ENCODE results near the gene TRIM36.

Gene TRIM36

DNA sequence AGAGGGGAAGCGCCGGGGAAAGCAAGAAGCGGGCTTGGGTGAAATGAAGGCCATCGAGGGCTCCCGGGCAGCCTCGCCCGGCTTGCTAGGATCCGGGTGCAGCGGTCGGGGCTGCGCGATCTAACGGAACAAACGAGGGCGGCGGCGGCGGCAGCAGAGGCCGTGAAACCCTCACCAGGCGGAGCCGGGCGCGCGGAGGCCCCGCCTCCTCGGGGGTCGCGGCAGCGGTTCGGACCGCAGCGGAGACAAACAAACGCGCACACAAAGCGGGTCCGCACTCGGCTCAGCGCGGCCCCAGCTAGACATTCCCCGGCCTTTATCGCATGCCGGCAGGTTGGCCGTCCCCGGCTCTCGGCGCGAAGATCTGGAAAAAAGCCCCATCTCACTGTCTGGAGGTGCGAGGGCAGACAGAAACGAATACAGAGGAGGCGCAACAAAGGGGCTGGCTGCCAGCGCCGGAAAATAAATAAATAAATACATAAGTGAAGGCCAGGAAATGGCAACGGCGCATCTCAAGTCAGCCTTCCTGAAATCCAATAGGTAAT lies 10.5 kb upstream of the TRIM36 start:
- DNase-seq (ENCODE audit: low spot score in 2 of 2) (peak; percentile 20 to 51), ATAC-seq (ENCODE audit: low read depth) (peak; percentile 65)
- Mint-ChIP-seq H3K36me3 (peaks cover 1% of the 10 kb centered on the region), H3K27ac (peak overlapping the region; percentile 12), H3K4me1 (peaks cover 4% of the 10 kb centered on the region), H3K9me3 (peaks cover 2% of the 10 kb centered on the region), H3K4me3 (peak overlapping the region; percentile 76), H3K27me3 (peaks cover 39% of the 10 kb centered on the region)

GRCh38 chr5:115179394-115180164 lies 9.9 kb upstream of the TRIM36 start:
- Mint-ChIP-seq H3K9me3 (peaks cover 2% of the 10 kb centered on the region), H3K36me3 (peaks cover 1% of the 10 kb centered on the region), H3K27ac (peak overlapping the region; percentile 12), H3K27me3 (peaks cover 36% of the 10 kb centered on the region), H3K4me1 (peaks cover 4% of the 10 kb centered on the region), H3K4me3 (peak overlapping the region; percentile 76)
- peak; percentile 26 for ATAC-seq (ENCODE audit: low read depth)
- no peak for DNase-seq (ENCODE audit: low spot score in 2 of 2)

- Mint-ChIP-seq H3K27me3 (peaks cover 33% of the 10 kb centered on the region), H3K4me1 (peaks cover 4% of the 10 kb centered on the region), H3K4me3 (peak overlapping the region; percentile 76), H3K36me3 (peaks cover 1% of the 10 kb centered on the region), H3K9me3 (peaks cover 2% of the 10 kb centered on the region), H3K27ac (no peak overlapping the region)
- DNase-seq (ENCODE audit: low spot score in 2 of 2) (no peak), ATAC-seq (ENCODE audit: low read depth) (no peak)
Observed at GRCh38 chr5:115179030-115179393, 9.3 kb upstream of the TRIM36 start.

GRCh38 chr5:115170929-115171510 lies 1.3 kb upstream of the TRIM36 start:
- Mint-ChIP-seq H3K27ac (peak overlapping the region; percentile 22), H3K27me3 (peaks cover 18% of the 10 kb centered on the region), H3K36me3 (peaks cover 5% of the 10 kb centered on the region), H3K9me3 (peaks cover 9% of the 10 kb centered on the region), H3K4me3 (peak overlapping the region; percentile 92), H3K4me1 (peaks cover 3% of the 10 kb centered on the region)
- ATAC-seq (ENCODE audit: low read depth) (no peak), DNase-seq (ENCODE audit: low spot score in 2 of 2) (no peak)

GRCh38 chr5:115170134-115170928 lies 623 bp upstream of the TRIM36 start:
- DNase-seq (ENCODE audit: low spot score in 2 of 2) (peak; percentile 32 to 35), ATAC-seq (ENCODE audit: low read depth) (peak; percentile 43)
- peak overlapping the region; percentile 92 for H3K4me3 Mint-ChIP-seq
- peaks cover 9% of the 10 kb centered on the region for H3K9me3 Mint-ChIP-seq
- H3K4me1 Mint-ChIP-seq: peaks cover 3% of the 10 kb centered on the region
- peaks cover 18% of the 10 kb centered on the region for H3K27me3 Mint-ChIP-seq
- peak overlapping the region; percentile 22 for H3K27ac Mint-ChIP-seq
- peaks cover 5% of the 10 kb centered on the region for H3K36me3 Mint-ChIP-seq

DNA sequence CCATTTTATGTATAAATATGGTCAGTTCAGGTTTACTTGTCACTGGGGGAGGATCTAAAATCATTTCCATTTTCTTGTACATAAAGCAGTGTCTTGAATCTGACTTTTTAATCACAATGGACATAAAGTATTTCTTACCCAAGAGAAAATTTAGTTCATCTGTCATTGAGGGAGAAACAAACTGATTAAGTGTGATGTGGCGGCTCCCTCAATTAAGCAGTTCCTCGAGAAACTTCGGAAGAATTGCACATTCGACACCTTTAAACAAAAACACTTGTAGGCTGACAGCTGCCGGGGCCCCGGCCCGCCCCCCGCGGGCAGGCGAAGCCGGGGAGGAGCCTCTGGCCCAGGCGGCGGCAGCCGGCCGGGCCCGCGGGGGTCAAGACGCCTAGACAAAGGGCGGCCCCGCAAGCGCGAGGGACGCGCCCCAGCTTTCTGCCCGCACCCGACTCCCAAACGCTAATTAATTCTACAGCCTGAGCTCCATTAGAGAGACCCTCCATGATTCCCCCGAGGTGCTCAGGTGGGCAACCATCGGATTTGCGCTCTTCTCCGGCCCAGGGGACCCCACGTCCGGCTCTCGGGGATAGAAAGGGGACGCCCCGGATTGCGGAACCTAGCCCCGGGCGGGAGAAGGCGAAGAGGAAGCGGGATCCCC lies 750 bp downstream of the TRIM36 start:
- Mint-ChIP-seq H3K36me3 (peaks cover 5% of the 10 kb centered on the region), H3K4me1 (peaks cover 3% of the 10 kb centered on the region), H3K9me3 (peaks cover 11% of the 10 kb centered on the region), H3K4me3 (peak overlapping the region; percentile 92), H3K27ac (peak overlapping the region; percentile 72), H3K27me3 (peaks cover 15% of the 10 kb centered on the region)
- ATAC-seq (ENCODE audit: low read depth): no peak
- no peak for DNase-seq (ENCODE audit: low spot score in 2 of 2)

GRCh38 chr5:115166744-115167393 lies 2.8 kb downstream of the TRIM36 start:
- Mint-ChIP-seq H3K4me1 (peaks cover 3% of the 10 kb centered on the region), H3K36me3 (peaks cover 5% of the 10 kb centered on the region), H3K9me3 (peaks cover 11% of the 10 kb centered on the region), H3K27ac (no peak overlapping the region), H3K4me3 (no peak overlapping the region), H3K27me3 (peaks cover 7% of the 10 kb centered on the region)
- no peak for DNase-seq (ENCODE audit: low spot score in 2 of 2)
- no peak for ATAC-seq (ENCODE audit: low read depth)

DNA sequence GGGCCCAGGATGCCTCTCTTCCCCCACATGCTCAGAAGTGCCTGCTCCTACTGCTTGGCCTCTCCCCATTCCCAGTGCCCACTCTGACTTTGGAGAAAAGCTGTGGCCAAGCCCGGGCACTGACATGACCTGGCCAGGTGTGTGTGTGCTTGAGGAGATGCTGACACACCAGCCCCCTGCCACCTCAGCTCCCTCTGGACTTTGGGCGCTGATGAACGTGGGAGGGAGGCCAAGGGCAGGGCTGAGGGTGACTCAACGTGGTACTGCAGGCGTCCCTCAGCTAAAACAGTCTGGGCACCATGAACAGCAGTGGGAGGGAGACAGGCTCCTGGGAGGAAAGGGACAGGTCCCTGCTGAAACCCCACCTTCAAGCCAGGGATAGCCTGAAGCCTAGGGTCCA lies 3.9 kb downstream of the TRIM36 start:
- Mint-ChIP-seq H3K4me1 (no peaks in the 10 kb centered on the region), H3K4me3 (no peak overlapping the region), H3K36me3 (peaks cover 5% of the 10 kb centered on the region), H3K27ac (no peak overlapping the region), H3K27me3 (peaks cover 7% of the 10 kb centered on the region), H3K9me3 (peaks cover 11% of the 10 kb centered on the region)
- ATAC-seq (ENCODE audit: low read depth): no peak
- no peak for DNase-seq (ENCODE audit: low spot score in 2 of 2)

DNA sequence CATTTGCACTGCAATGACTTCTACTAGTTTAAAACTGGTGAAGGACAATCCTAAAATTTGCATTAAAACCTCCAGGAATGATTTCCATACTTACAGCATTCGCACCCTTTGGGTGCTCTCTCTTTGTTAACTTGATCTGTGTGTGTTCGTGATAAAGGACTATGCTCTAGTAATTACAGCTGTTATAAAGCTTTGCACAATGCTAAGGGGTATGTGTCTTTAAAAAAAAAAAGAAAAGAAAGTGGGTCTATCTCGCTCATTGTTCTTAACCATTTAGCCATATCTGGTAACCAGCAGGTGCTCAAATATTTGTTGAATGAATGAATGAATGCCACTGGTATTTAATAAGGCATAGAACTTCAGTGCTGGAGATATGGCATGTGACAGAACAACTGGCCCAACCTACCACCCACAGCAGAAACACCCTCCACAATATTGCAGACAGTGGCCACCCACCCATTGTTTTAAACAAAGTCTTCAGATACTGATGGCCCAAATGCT lies 8.7 kb downstream of the TRIM36 start:
- H3K4me1 Mint-ChIP-seq: no peaks in the 10 kb centered on the region
- H3K27ac Mint-ChIP-seq: no peak overlapping the region
- DNase-seq (ENCODE audit: low spot score in 2 of 2): no peak
- ATAC-seq (ENCODE audit: low read depth): no peak
- H3K36me3 Mint-ChIP-seq: no peaks in the 10 kb centered on the region
- peaks cover 2% of the 10 kb centered on the region for H3K9me3 Mint-ChIP-seq
- no peaks in the 10 kb centered on the region for H3K27me3 Mint-ChIP-seq
- H3K4me3 Mint-ChIP-seq: no peak overlapping the region

DNA sequence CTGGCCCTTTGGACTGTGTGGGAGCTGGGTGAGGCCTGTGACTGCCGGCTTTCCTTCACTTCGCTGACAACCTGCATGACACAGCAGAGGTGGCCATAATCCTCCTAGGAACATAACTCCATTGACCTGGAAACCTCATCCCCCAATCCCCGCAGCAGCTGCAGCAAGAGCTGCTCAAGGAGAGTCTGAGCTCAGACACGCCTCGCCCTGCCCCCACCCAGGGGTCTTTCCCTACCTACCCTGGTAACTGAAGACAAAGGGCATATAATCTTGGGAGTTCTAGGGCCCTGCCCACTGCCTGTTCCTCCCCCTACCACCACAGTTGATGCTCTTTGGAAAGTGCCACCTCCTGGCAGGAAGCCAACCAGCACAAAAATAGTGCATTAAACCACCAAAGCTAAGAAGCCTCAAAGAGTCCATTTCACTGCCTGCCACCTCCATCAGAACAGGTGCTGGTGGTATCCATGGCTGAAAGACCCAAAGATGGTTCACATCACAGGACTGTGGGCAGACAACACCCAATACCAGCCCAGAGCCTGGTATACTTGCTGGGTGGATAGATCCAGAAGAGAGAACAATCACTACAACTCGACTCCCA lies 18.4 kb downstream of the TRIM36 start:
- DNase-seq (ENCODE audit: low spot score in 2 of 2) (no peak), ATAC-seq (ENCODE audit: low read depth) (no peak)
- H3K27ac Mint-ChIP-seq: no peak overlapping the region
- peaks cover 9% of the 10 kb centered on the region for H3K27me3 Mint-ChIP-seq
- H3K9me3 Mint-ChIP-seq: peaks cover 12% of the 10 kb centered on the region
- H3K4me3 Mint-ChIP-seq: no peak overlapping the region
- H3K4me1 Mint-ChIP-seq: no peaks in the 10 kb centered on the region
- H3K36me3 Mint-ChIP-seq: peaks cover 11% of the 10 kb centered on the region

DNA sequence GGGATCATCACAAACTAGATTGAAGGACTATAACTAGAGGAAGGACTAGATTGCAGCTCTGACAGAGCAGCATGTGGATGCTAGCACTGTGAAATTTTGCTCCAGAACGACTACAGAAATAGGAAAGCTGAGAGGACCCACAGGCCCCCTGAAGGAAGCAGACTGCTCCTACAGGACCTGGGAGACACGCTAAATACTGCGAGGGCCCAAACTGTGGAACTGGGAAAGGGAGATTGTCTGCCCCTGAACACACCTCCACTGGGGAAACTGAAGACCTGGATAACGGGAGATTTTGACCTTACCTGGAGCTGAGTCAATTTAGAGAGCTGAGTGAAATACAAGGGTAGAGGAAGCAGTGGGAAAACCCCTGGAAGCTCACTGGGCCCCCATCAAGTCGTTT lies 19.2 kb downstream of the TRIM36 start:
- Mint-ChIP-seq H3K4me1 (no peaks in the 10 kb centered on the region), H3K27ac (no peak overlapping the region), H3K9me3 (peaks cover 12% of the 10 kb centered on the region), H3K27me3 (peaks cover 9% of the 10 kb centered on the region), H3K4me3 (no peak overlapping the region), H3K36me3 (peaks cover 11% of the 10 kb centered on the region)
- no peak for ATAC-seq (ENCODE audit: low read depth)
- no peak for DNase-seq (ENCODE audit: low spot score in 2 of 2)

DNA sequence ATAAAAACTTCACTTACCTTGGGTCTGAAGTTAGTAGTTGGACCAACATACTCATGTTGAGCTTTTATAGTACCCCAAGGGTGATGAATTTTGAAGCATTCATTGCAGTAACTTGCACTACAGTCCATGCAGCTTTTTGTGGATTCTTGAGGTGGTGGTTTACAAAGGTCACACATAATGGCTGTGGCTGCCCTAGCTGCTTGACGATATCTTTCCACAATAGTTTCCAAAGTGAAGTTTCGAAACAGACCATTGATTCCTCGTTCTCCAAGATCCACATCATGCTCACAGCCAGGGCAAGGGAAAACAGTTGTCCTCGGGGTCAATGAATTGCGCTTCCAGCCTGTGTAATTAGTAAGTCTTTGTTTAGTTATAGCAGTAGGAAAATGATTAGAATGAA lies 22.7 kb downstream of the TRIM36 start:
- H3K36me3 Mint-ChIP-seq: peaks cover 8% of the 10 kb centered on the region
- H3K4me1 Mint-ChIP-seq: no peaks in the 10 kb centered on the region
- peaks cover 3% of the 10 kb centered on the region for H3K9me3 Mint-ChIP-seq
- H3K27ac Mint-ChIP-seq: no peak overlapping the region
- no peak for DNase-seq (ENCODE audit: low spot score in 2 of 2)
- H3K27me3 Mint-ChIP-seq: peaks cover 2% of the 10 kb centered on the region
- H3K4me3 Mint-ChIP-seq: no peak overlapping the region
- no peak for ATAC-seq (ENCODE audit: low read depth)

- no peak overlapping the region for H3K4me3 Mint-ChIP-seq
Observed at GRCh38 chr5:115136294-115136693, 33.4 kb downstream of the TRIM36 start.

More at GRCh38 chr5:115136294-115136693, 33.4 kb downstream of the TRIM36 start:
- no peak overlapping the region for H3K27ac Mint-ChIP-seq
- H3K27me3 Mint-ChIP-seq: peaks cover 3% of the 10 kb centered on the region
- DNase-seq (ENCODE audit: low spot score in 2 of 2) (no peak), ATAC-seq (ENCODE audit: low read depth) (no peak)
- H3K4me1 Mint-ChIP-seq: peaks cover 3% of the 10 kb centered on the region
- H3K9me3 Mint-ChIP-seq: no peaks in the 10 kb centered on the region
- no peaks in the 10 kb centered on the region for H3K36me3 Mint-ChIP-seq
